ENCODE data around the gene SEPSECS. TPM values are rescaled to one million over a fixed set of nuclear protein-coding genes. Genes with fewer than 3 reads are reported as not detected.

Gene SEPSECS
- total and polyA plus RNA-seq, 2 of the 13 experiments (the other 11 are each of a cell fraction or from before 2014, with no cell fraction given), result 9.4 to 14.3 TPM

DNA sequence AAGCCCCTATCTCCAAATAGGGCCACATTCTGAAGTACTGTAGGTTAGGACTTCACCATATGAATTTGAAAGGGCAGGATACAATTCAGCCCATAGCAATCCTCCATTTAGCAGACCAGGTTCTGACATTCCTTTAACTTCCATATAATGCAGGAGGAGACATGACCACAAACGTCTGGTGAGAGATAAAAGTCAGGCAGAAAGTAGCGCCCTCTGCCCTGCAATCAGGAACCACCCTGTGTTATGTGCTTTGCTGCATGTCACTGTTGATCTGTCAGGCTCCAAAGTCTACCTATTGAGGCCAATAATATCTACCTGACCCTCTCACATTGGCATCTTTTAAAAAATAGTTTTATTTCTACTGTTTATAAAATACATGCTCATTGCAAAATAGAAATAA is 30.2 kb upstream of the SEPSECS start:
- no peak overlapping the region for H2AFZ ChIP-seq (ENCODE audit: low read length)
- WGBS (ENCODE audit: low lambda C conversion rate), result 67% methylated on average over 2 of the region's 2 CpGs

DNA sequence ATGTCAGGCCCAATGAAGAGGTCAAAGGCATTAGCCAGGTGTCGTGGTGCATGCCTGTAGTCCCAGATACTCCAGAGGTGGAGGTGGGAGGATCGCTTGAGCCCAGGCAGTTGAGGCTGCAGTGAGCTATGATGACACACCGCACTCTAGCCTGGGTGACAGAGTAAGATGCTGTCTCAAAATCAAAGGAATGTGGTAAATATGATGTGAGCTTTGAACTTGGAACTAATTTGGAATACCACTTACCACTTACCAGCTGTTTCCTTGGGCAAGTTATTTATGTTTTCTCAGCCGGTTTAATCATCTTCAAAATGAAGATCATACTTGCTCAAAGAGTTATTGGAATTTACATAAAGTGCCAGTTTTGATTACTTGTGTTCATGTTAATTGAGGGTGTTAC is 23.8 kb upstream of the SEPSECS start:
- Histone ChIP-seq H3K27me3 (ENCODE audit: control insufficient read depth in 1 of 2, insufficient read depth in 2 of 2, low read length in 2 of 2) (no peaks in the 10 kb centered on the region), H3K4me3 (replicated peaks in 1 of 3; ENCODE audit: insufficient read depth in 1 of 3, low read depth in 2 of 3, low read length in 3 of 3) (no peak overlapping the region), H3K4me1 (ENCODE audit: insufficient read depth, low read length) (peaks cover 23% of the 10 kb centered on the region), H3K79me2 (ENCODE audit: insufficient read depth, low read length) (no peaks in the 10 kb centered on the region), H4K20me1 (ENCODE audit: insufficient read depth, low read length) (no peaks in the 10 kb centered on the region), H3K4me2 (ENCODE audit: low read depth, low read length) (no peak overlapping the region), H2AFZ (ENCODE audit: low read length) (no peak overlapping the region), H3K36me3 (replicated peaks in 1 of 2; ENCODE audit: control insufficient read depth in 1 of 2, insufficient read depth in 2 of 2, low read length in 2 of 2) (no peaks in the 10 kb centered on the region), H3K27ac (ENCODE audit: extremely low read length, insufficient read depth, low read length) (no peak overlapping the region), H3K9ac (ENCODE audit: insufficient read depth, low read depth, low read length) (no peak overlapping the region), H3K9me3 (ENCODE audit: low read length) (no peaks in the 10 kb centered on the region)
- in situ Hi-C loops (cut with HindIII; ENCODE audit: extremely low pct_ligation_motif_present, low pct_unique_long_range_greater_than_20kb), result loop anchor here (10.0 kb wide), 1 partner anchor 181 kb away; no protein-coding TSS in a partner anchor
- ChIA-PET POLR2A (no interaction called here), CTCF (ENCODE audit: low intra/inter-chr PET ratio, low total read pairs) (no interaction called here)
- FAIRE-seq (no peak), ATAC-seq (peak; percentile 58), DNase-seq (ENCODE audit: low spot score) (no peak)
- TF ChIP-seq, protein P1, sequence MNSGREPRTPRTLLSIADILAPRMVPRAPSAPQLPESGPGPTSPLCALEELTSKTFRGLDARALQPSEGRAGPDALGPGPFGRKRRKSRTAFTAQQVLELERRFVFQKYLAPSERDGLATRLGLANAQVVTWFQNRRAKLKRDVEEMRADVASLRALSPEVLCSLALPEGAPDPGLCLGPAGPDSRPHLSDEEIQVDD (CRISPR knock-in tag; IDR thresholded peaks at IDR 0.05; ENCODE audit: borderline replicate concordance), result no peak
- TF ChIP-seq ZNF775 (CRISPR knock-in tag; IDR thresholded peaks at IDR 0.05; ENCODE audit: borderline replicate concordance) (no peak), ZNF136 (CRISPR knock-in tag; IDR thresholded peaks at IDR 0.05; ENCODE audit: low read depth) (no peak), MIXL1 (CRISPR knock-in tag; IDR thresholded peaks at IDR 0.05) (no peak), CEBPB (IDR thresholded peaks at IDR 0.05; ENCODE audit: borderline replicate concordance, low read depth, low read length) (no peak), HOXD1 (CRISPR knock-in tag; IDR thresholded peaks at IDR 0.05) (no peak), ZNF567 (CRISPR knock-in tag; IDR thresholded peaks at IDR 0.05; ENCODE audit: borderline replicate concordance) (no peak), MYC (CRISPR knock-in tag; IDR thresholded peaks at IDR 0.05; ENCODE audit: borderline replicate concordance) (no peak), MEF2D (CRISPR knock-in tag; IDR thresholded peaks at IDR 0.05) (no peak)
- TF ChIP-seq, protein P2, sequence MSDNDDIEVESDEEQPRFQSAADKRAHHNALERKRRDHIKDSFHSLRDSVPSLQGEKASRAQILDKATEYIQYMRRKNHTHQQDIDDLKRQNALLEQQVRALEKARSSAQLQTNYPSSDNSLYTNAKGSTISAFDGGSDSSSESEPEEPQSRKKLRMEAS (IDR thresholded peaks at IDR 0.05), result no peak
- TF ChIP-seq, protein P3, sequence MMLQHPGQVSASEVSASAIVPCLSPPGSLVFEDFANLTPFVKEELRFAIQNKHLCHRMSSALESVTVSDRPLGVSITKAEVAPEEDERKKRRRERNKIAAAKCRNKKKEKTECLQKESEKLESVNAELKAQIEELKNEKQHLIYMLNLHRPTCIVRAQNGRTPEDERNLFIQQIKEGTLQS (CRISPR knock-in tag; IDR thresholded peaks at IDR 0.05), result no peak
- no TSS peak for BruUV-seq (replicated peaks)
- WGBS (ENCODE audit: low lambda C conversion rate), result 71% methylated on average over 4 of the region's 4 CpGs
- intact Hi-C loops (cut with micrococcal nuclease; ENCODE audit: unreplicated experiment), result no loop called here

More for the DNA sequence above, 30.2 kb upstream of the SEPSECS start:
- H3K36me3 ChIP-seq (replicated peaks in 1 of 2; ENCODE audit: control insufficient read depth in 1 of 2, insufficient read depth in 2 of 2, low read length in 2 of 2), result no peaks in the 10 kb centered on the region
- ChIA-PET POLR2A (no interaction called here), CTCF (ENCODE audit: low intra/inter-chr PET ratio, low total read pairs) (no interaction called here)
- ATAC-seq, result peak; percentile 47
- H3K9me3 ChIP-seq (ENCODE audit: low read length), result no peaks in the 10 kb centered on the region
- BruUV-seq (replicated peaks), result no TSS peak
- H3K9ac ChIP-seq (ENCODE audit: insufficient read depth, low read depth, low read length), result no peak overlapping the region
- no peak overlapping the region for H3K4me3 ChIP-seq (replicated peaks in 1 of 3; ENCODE audit: insufficient read depth in 1 of 3, low read depth in 2 of 3, low read length in 3 of 3)
- TF ChIP-seq, protein P4, sequence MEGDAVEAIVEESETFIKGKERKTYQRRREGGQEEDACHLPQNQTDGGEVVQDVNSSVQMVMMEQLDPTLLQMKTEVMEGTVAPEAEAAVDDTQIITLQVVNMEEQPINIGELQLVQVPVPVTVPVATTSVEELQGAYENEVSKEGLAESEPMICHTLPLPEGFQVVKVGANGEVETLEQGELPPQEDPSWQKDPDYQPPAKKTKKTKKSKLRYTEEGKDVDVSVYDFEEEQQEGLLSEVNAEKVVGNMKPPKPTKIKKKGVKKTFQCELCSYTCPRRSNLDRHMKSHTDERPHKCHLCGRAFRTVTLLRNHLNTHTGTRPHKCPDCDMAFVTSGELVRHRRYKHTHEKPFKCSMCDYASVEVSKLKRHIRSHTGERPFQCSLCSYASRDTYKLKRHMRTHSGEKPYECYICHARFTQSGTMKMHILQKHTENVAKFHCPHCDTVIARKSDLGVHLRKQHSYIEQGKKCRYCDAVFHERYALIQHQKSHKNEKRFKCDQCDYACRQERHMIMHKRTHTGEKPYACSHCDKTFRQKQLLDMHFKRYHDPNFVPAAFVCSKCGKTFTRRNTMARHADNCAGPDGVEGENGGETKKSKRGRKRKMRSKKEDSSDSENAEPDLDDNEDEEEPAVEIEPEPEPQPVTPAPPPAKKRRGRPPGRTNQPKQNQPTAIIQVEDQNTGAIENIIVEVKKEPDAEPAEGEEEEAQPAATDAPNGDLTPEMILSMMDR (CRISPR knock-in tag; IDR thresholded peaks at IDR 0.05), result peak; percentile 26
- TF ChIP-seq STAG1 (CRISPR knock-in tag; IDR thresholded peaks at IDR 0.05) (peak; percentile 12; the same call in 1 of the 2 replicates), NRL (CRISPR knock-in tag; IDR thresholded peaks at IDR 0.05; ENCODE audit: borderline replicate concordance) (no peak)
- no peaks in the 10 kb centered on the region for H4K20me1 ChIP-seq (ENCODE audit: insufficient read depth, low read length)
- no peak for DNase-seq (ENCODE audit: low spot score)
- intact Hi-C loops (cut with micrococcal nuclease; ENCODE audit: unreplicated experiment), result no loop called here
- no peak for FAIRE-seq
- no peaks in the 10 kb centered on the region for H3K79me2 ChIP-seq (ENCODE audit: insufficient read depth, low read length)
- no peak overlapping the region for H3K4me2 ChIP-seq (ENCODE audit: low read depth, low read length)
- no peak overlapping the region for H3K27ac ChIP-seq (ENCODE audit: extremely low read length, insufficient read depth, low read length)
- no peaks in the 10 kb centered on the region for H3K27me3 ChIP-seq (ENCODE audit: control insufficient read depth in 1 of 2, insufficient read depth in 2 of 2, low read length in 2 of 2)
- peaks cover 6% of the 10 kb centered on the region; the same call in 1 of the 2 replicates for H3K4me1 ChIP-seq (ENCODE audit: insufficient read depth, low read length)
- in situ Hi-C loops (cut with HindIII; ENCODE audit: extremely low pct_ligation_motif_present, low pct_unique_long_range_greater_than_20kb), result no loop called here
